Stimulated activated CD4-positive, alpha-beta T cell treated with anti-CD3 and anti-CD28 coated beads, Interleukin-4, amount 100 ng/mL, for 48 hours (primary cell): ENCODE results near the gene CMTM6.
"Not testable (repeated sequence)": the region's sequence is repeated elsewhere in the genome, so short reads cannot be mapped to it uniquely, and the experiment has no call there.

ENCODE experiments used
- DNase-seq, 2 donors: peaks; one replicate each; pipeline ENCODE4 v3.0.0-alpha.2; 2020; ENCODE audit warnings: low read depth in 2 of 2

The CMTM6 gene, protein sequence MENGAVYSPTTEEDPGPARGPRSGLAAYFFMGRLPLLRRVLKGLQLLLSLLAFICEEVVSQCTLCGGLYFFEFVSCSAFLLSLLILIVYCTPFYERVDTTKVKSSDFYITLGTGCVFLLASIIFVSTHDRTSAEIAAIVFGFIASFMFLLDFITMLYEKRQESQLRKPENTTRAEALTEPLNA

GRCh38 chr3:32502118-32502945 lies at the start of gene CMTM6:
Gene CMTM6 (minus strand): TSS chr3:32502852. CDS start chr3:32502745, 107 bp downstream.
- DNase-seq: peak; percentile 67 to 69

DNA sequence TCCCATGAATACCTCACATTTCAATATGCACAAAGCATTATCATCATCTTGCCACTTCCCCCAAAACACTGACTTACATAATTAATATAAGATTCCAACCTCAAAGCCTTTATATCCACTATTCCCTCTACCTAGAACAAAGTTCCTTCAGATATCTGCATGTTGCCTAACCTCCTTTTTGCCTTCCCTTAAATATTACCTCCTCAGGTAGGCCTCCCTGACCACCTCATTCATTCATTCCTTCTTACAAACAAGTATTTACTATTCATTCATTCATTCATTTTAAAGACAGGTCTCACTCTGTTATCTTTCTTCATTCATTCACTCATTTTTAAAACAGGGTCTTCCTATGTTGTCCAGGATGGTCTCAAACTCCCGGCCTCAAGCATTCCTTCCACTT lies 49.4 kb upstream of the CMTM6 start:
- no peak for DNase-seq

DNA sequence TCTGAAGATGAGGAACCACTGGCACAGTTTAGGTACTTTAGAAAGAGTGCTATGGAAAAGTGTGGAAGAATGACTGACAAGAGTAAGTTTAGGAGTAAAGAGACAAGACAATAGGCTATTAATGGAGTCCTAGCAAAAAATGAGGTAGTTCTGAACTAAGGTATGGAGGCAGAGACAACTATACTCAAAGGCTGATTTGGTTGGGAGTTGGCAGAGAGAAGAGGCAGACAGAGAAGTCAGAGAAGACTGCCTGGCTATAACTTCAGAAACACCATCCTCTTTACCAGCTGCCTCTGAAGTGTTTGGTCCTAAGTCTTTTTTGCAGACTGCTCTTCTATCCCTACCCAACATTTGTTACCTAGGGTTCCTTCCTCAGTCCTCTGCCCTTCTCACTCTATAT lies 48.8 kb upstream of the CMTM6 start:
- DNase-seq: no peak

DNA sequence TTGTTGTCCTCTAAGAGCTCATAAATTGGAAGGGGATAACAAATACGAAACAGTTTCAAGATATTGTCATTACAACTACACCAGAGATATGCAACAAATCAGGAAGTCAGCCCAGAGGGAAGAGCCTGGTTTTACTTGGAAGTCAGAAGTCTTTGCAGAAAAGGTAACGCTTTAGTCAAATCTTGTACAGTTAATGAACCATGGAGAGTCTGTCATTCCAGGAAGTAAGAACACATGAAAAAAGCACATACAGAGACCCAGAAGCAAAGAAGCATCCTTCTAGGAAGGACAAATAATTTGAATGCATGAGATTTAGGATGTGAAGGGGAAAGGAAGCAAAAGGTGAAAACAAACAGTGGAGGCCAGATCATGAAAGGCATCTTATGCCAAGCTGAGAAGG lies 48.4 kb upstream of the CMTM6 start:
- DNase-seq: no peak

- no peak for DNase-seq
Observed at GRCh38 chr3:32545305-32545704, 42.7 kb upstream of the CMTM6 start.

DNA sequence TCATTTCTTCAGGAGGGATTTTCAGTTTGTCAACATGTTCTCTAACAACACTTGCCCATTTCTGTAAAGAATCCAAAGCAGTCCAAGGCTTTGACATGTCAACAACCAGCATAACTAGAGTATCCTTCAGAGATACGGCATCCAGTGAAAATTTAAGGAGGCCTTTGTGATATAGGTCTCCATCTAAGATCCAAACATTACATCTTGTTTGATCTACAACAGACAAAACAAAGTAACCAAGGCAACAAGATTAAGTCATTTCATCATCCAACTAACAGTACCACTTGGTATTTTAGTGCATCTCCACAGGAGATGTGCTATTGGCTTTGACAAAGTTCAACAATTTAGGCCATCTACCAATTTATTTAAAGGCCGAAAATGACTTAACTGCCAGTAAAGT lies 42.2 kb upstream of the CMTM6 start:
- DNase-seq: no peak

DNA sequence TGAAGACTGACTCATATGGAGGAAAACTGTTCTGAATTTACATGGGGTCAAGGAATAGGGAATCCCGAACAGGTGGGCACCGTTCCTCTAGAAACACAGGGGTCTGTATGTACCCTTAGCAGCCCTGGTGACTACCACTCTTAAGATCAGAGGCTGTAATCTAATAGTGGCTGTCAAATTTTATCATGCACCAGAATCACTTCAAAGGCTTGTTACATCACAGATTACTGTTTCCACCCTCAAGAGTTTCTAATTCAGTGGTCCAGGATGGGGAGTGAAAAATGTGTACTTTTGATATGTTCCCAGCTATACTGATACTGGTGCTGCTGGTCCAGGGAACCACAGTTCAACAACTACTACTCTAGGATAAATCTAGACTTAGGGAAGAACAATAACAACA lies 40.2 kb upstream of the CMTM6 start:
- no peak for DNase-seq

DNA sequence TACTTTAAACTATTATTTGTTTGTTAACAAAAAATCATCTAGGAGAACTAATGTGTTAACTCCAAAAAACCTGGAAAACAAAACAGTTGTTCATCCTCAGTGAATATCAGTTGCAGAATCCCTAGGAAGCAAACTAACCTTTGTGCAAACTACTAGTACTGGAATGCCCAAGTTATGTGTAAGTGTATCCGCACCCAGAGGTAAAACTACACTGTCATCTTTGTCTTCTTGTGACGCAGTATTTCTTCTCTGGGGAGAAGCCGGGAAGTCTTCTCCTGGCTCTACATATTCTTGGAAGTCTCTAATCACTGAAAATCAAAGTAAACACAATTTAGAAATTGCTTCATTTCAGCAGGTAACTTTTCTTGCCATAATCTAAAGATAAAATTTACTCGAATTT lies 38.2 kb upstream of the CMTM6 start:
- no peak for DNase-seq

- DNase-seq: no peak
Observed at GRCh38 chr3:32532434-32532833, 29.8 kb upstream of the CMTM6 start.

DNA sequence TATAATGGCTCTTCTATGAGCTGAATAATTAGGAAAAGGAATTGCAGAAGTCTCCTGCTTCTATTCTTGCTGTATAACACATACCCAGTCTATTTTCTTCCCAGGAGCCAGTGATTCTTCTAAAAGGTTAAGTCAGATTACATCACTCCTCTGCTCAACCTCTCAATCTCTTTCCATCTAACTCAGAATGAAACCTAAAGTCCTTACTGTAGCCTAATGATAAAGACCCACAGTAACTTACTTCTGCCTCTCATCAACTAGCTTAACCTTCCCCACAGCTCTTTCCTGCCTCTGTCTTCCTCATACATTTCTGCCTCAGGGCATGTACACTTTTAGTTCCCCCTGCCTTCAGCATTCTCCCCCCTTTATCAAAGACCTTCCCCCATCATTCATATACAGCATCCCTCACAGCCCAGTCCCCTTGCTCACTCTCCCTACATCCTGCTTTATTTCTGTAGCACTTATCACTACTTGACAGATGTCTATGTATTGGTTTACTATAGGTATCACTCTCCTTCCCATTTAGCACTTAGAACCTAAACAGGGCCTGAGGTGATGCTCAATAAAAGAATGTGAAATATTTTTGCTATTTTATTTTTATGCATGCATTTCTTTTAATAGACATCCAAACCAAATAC lies 28.5 kb upstream of the CMTM6 start:
- DNase-seq: no peak

DNA sequence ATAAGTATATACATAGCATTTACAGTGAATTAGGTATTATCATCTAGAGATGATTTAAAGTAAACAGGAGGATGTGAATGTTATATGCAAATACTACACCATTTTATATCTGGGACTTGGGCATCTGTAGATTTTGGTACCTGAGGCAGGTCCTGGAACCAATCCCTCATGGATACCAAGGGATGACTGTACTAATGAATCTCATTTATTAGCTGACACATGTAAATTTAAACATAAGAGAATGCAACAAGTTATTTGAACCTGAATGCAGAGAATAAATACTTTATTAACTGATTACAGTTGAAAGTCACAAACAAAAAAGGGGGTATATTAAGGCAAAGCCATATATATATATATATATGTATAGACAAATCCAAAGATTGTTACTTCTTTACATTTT lies 23.1 kb upstream of the CMTM6 start:
- no peak for DNase-seq

DNA sequence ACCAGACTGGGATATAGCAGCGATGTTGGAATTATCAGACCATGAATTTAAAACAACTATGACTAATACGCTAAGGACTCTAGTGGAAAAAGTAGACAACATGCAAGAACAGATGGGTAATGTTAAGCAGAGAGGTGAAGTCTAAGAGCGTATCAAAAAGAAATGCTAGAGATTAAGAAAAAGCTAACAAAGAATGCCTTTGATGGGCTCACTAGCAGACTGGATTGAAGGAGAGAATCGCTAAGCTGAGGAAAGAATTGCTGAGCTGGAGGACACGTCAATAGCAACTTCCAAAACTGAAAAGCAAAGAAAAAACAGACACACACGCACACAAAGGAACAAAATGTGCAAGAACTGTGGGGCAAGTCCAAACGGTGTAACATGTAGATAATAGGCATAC lies 20.0 kb upstream of the CMTM6 start:
- no peak for DNase-seq

GRCh38 chr3:32518921-32519320 lies 16.3 kb upstream of the CMTM6 start:
- not testable (repeated sequence) for DNase-seq

DNA sequence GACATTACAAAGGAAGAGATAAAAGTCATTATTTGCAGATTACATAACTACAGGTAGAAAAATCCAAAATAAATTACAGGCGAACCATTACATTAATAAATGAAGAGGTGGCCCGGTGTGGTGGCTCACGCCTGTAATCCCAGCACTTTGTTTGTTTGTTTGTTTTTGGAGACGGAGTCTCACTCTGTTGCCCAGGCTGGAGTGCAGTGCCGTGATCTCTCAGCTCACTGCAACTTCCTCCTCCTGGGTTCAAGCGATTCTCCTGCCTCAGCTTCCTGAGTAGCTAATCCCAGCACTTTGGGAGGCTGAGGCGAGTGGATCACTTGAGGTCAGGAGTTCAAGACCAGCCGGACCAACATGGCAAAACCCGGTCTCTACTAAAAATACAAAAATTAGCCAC lies 14.1 kb upstream of the CMTM6 start:
- DNase-seq: not testable (repeated sequence)

DNA sequence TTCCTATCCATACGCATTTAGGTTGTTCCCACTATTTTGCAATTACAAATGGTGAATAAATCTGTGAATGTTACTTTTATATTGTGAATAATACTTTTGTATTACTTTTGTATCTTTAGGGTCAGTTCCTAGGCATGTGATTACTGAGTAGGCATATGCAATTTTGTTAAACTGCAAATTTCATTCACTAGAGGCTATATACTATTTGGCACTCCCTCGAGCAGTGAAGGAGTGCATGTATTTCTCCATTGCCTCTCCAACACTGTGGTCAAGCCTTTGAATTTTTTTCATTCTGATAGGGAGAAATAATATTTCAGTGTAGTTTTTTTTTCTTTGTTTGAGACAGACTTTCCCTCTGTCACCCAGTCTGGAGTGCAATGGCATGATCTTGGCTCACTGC lies 8.4 kb upstream of the CMTM6 start:
- DNase-seq: no peak

DNA sequence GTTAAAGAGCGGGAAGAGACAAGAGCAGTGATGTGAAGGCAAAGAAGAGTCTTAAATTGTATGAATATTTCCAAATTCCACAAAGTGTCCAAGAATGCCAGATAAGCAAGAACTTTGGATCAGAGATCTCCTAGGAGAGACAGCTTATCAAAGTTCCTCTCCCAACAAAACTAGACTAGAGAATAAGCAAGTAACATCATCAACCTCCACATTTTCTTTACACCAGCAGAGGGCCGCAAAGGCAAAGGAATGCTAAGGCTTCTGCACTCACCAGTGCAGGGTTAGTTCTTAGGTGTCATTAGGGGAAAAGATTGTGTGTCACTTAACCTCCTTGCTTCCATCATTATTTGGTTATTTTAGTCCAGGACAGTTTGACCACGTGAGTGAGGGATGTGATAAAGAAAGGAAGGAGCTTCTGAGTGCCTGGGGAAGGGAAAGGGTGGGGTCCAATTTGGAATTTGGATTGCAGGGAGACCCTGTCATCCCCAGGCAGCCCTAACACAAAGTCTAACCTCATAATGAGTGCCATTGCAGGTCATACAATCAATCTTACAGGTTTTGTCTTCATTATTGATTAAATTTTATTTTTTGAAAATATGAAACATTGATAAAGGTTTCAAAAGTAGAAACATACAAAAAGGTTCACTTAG lies 7.5 kb upstream of the CMTM6 start:
- peak; percentile 28 to 43 for DNase-seq

GRCh38 chr3:32508711-32509110 lies 6.1 kb upstream of the CMTM6 start:
- no peak for DNase-seq

- no peak for DNase-seq
Observed at GRCh38 chr3:32506466-32506865, 3.8 kb upstream of the CMTM6 start.

- DNase-seq: no peak
Observed at GRCh38 chr3:32502946-32503286, 264 bp upstream of the CMTM6 start.

DNA sequence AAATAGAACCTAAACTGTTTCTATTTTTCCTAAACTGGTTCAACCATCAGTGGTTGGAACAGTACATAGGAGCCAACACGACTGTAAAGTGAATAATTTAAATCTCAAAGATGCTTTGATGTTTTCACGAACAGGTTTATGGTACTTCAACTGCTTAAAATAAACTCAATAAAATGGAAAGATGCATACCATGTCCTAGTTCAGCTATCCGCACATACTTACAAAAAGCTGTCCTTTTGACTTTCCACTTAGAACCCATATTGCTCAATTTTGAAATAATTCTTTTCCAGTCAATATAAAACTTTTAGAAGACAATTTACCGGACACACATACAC lies 902 bp downstream of the CMTM6 start:
- DNase-seq: no peak

GRCh38 chr3:32500880-32501782 lies 1.5 kb downstream of the CMTM6 start:
- no peak for DNase-seq

GRCh38 chr3:32500231-32500630 lies 2.4 kb downstream of the CMTM6 start:
- no peak for DNase-seq
